ENCODE data around the gene IL1R1.
A peak's percentile ranks its signal among the peaks of the same experiment; 100 is the strongest.

IL1R1 gene

GRCh38 chr2:102166189-102166845 lies 23.8 kb downstream of the IL1R1 start:
- H3K4me3 ChIP-seq (ENCODE audit: low read depth, low read length), result no peak overlapping the region

DNA sequence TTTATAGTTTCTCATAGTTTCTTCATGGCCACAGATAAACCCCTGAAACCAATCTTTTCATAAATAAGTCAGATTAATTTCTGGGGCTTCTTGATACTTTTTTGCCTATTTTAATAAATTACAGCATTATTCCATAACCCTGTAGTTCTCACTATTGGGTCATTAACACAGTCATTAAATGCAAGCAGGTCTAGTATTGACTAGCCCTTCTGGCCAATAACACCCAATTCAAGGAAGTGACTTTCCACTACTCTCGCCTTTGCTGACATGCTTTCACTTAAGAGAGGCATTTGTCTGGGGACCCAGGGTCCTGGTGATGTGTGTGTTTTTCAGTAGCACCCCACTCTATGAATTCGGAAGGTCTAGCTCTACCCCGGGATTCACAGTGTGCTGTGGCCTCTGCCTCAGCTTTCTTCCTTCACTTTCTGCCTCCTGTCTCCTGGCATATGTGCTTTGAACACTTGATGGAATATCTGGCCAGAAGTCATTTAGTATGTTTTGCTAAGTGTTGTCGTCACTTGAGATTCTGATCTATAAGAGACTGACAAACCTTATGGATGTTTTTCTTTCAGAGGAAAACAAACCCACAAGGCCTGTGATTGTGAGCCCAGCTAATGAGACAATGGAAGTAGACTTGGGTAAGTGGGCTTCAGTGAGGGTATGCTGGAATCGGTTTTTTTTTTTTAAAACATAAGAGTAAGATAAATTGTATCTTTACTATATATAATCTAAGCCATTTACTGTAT lies 25.7 kb downstream of the IL1R1 start:
- no peak overlapping the region for H3K4me3 ChIP-seq (ENCODE audit: low read depth, low read length)

DNA sequence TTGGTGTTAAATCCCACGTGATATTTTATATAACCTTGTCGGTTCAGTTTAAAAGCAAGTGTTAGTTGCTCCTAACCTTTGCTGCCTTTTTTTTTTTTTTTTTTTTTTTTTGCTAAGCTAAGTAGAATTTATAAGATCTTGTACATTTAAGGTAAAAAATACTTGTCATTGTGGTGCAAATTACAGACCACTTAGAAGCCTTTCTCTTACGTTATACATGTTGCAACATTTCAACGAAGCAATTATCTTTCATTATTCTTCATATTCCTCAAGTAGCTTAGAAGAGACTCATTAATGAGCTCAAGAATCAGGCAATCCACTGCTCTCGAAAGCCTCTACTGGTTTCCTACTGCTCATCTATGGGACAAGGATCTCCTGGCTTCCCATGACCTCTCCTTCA lies 29.4 kb downstream of the IL1R1 start:
- H3K4me3 ChIP-seq (ENCODE audit: low read depth, low read length), result no peak overlapping the region

- H3K4me3 ChIP-seq (ENCODE audit: low read depth, low read length), result no peak overlapping the region
Measured at GRCh38 chr2:102172745-102173144, 30.2 kb downstream of the IL1R1 start.

DNA sequence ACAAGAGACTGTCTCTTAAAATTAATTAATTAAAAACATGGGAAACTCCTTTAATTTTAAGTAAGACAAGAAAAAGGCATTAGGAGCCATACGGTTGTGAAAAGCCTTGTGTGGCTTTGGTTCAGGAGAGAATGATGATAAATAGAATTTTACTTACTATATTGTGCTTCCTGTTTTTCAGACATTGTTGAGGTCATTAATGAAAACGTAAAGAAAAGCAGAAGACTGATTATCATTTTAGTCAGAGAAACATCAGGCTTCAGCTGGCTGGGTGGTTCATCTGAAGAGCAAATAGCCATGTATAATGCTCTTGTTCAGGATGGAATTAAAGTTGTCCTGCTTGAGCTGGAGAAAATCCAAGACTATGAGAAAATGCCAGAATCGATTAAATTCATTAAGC lies 33.6 kb downstream of the IL1R1 start:
- no peak overlapping the region for H3K4me3 ChIP-seq (ENCODE audit: low read depth, low read length)

DNA sequence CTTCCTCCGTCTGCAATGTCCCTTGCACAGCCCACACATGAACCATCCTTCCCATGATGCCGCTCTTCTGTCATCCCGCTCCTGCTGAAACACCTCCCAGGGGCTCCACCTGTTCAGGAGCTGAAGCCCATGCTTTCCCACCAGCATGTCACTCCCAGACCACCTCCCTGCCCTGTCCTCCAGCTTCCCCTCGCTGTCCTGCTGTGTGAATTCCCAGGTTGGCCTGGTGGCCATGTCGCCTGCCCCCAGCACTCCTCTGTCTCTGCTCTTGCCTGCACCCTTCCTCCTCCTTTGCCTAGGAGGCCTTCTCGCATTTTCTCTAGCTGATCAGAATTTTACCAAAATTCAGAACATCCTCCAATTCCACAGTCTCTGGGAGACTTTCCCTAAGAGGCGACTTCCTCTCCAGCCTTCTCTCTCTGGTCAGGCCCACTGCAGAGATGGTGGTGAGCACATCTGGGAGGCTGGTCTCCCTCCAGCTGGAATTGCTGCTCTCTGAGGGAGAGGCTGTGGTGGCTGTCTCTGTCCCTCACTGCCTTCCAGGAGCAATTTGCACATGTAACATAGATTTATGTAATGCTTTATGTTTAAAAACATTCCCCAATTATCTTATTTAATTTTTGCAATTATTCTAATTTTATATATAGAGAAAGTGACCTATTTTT lies 35.4 kb downstream of the IL1R1 start:
- H3K4me3 ChIP-seq (ENCODE audit: low read depth, low read length), result no peak overlapping the region

GRCh38 chr2:102179061-102179460 lies 36.5 kb downstream of the IL1R1 start:
- H3K4me3 ChIP-seq (ENCODE audit: low read depth, low read length), result no peak overlapping the region

GRCh38 chr2:102179788-102180686 lies 37.5 kb downstream of the IL1R1 start:
- no peak overlapping the region for H3K4me3 ChIP-seq (ENCODE audit: low read depth, low read length)

GRCh38 chr2:102180687-102180999 lies 38.1 kb downstream of the IL1R1 start:
- no peak overlapping the region for H3K4me3 ChIP-seq (ENCODE audit: low read depth, low read length)

DNA sequence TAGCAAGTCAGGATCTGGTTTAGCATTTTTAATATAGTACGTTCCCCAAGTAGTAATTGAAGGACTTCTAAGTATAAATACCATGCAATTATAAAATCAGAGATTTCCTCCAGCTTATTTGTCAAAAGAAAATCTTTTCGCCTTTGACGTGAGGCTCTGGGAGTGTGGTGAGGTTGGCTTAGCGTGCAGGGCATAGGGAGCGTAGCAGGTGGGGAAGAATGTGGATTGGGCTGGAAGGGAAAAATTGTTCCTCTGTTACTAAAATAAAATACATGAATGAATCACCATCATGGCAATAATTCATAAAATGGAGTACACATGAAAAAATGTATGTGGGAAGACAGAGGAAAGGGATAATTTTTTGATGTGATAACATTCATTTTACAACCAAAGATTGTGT lies 38.8 kb downstream of the IL1R1 start:
- no peak overlapping the region for H3K4me3 ChIP-seq (ENCODE audit: low read depth, low read length)

DNA sequence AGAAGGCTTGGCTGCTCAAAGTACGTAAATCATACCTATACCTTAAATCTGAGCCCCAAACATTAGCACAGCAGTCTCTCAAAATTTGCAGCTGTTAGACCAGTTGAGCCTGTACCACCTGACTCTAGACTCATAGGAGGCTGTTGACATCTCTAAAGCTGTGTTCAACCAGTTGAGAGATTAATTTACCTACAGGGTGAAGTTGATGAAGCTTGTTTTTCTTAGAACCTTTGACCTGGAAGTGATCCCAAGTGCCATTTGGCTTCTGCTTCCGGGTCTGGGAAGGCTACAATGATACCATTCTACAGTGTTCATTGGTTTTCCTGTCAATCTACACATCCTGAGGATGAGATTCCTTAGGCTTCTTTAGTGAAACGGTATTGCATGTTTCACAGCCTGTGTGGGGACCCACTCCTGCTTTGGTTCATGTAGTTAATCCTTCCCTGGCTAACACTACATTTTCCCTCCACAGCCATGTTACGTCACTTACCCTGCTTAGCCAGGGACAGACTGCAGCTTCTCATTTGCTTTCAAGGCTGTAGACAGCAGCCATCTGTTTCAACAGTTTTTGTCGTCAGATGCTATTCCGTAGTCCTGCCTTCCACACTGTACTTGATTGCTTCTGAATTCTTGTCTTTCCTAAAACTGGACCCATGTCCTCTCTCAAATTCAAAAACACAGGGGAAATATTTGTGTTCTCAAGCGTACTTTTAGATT lies 39.5 kb downstream of the IL1R1 start:
- no peak overlapping the region for H3K4me3 ChIP-seq (ENCODE audit: low read depth, low read length)

- no peak overlapping the region for H3K4me3 ChIP-seq (ENCODE audit: low read depth, low read length)
Measured at GRCh38 chr2:102184018-102184417, 41.5 kb downstream of the IL1R1 start.

DNA sequence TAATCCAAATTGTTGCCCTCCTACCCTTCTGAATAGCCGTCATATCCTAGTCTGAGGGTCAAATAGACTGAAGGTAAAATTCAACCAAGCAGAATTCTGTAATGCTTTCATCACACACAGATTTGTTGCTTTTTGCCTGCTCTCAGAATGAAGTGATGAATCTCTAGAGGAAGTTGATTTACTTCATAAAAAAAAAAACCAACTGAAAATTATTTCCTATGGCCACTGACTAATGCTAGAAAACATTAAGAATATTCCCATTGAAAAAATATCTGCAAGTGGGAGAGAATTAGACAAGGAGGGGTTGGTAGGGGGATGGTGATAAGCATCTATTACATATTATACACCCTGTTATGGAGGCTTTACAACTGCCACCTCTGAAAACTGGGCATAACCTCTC lies 42.0 kb downstream of the IL1R1 start:
- no peak overlapping the region for H3K4me3 ChIP-seq (ENCODE audit: low read depth, low read length)

GRCh38 chr2:102185347-102185746 lies 42.8 kb downstream of the IL1R1 start:
- no peak overlapping the region for H3K4me3 ChIP-seq (ENCODE audit: low read depth, low read length)

DNA sequence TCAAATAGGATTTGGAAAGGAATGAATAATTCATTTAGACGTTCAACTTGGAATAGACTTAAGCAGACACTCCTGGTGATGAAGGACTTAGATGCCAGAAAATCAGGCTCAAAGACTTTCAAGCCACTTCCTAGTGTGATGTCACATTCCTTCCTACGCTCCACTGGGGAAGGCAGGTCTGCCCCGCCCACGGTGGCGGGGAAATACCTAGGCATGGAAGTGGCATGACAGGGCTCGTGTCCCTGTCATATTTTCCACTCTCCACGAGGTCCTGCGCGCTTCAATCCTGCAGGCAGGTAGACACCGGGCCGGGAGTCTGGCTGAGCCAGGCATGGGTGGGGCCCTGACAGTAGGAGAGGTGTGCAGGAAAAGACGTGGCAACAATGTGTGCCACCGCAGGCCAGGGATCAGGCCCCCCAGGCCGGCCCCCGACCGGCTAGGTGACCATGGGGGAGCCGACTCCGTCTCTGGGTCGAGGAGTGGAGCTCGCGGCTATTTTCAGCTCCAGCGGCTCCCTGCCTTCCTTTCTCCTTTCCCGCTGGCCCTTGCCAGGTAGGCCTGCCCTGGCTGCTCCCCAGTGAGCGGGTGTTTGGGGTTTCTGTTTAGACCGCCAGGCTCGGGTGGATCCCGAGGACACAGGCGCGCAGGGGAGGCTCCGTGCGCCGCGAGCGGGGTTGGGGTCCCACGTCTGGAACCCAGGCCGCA lies 44.4 kb downstream of the IL1R1 start, which contains the start of gene IL1RL2:
Gene IL1RL2, plus strand, starts transcription at position 233 of the 705 bp plus-strand sequence. CDS start 845 bp downstream, outside the sequence.
- peak within 1 kb of the TSS; percentile 20 for H3K4me3 ChIP-seq (ENCODE audit: low read depth, low read length)

DNA sequence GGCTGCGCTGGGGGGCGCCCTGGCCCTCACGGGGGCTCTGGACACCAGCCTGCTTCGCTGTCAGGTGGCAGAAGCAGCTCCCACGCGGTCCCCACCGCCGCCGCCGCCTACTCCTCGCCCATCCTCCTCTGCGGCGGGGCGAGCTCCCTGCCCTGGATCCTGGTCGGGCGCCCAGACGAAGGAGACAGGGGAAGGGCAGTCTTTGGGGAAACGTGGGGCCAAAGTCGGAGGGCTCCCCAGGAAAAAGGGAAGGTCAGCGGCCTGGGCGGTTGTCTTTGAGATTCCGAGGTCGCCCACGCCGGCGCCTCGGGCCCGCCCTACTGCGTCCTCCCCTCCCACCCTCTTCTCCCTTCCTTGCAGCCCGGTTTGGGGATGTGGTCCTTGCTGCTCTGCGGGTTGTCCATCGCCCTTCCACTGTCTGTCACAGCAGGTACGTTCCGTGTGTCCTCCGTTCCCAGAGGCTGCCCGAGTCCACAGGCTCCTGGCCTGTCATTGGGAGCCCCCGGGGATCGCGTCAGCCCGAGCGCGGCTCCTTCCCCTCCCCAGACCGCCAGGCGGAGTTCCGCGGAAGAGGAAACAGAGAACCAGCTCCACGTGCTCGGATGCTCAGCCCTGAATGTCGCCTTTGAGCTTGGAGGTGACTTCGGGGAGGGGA lies 45.1 kb downstream of the IL1R1 start:
- peak overlapping the region; percentile 20 for H3K4me3 ChIP-seq (ENCODE audit: low read depth, low read length)

- H3K4me3 ChIP-seq (ENCODE audit: low read depth, low read length), result no peak overlapping the region
Measured at GRCh38 chr2:102190430-102191107, 48.0 kb downstream of the IL1R1 start.

- no peak overlapping the region for H3K4me3 ChIP-seq (ENCODE audit: low read depth, low read length)
Measured at GRCh38 chr2:102191501-102191900, 49.0 kb downstream of the IL1R1 start.

DNA sequence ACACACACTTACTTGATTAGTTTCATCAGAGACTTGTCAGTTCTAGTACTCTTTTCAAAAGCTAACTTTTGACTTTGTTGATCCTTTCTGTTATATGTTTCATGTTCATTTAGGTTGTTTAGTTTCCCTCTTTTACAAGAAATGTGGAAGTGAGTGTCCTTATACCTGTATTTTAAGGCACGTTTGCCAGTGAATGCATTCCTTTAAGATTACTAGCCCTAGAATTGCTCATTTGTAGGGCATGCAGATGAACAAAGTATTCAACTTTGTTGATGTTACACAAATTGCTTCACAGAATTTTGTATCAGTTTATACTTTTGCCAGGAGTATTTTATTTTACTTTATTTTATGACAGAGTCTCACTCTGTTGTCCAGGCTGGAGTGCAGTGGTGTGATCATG lies 50.5 kb downstream of the IL1R1 start:
- H3K4me3 ChIP-seq (ENCODE audit: low read depth, low read length), result no peak overlapping the region
